Gastrocnemius medialis (tissue), 4 donors: ENCODE measurements around the gene CHCHD6. TPM values are rescaled to one million over a fixed set of nuclear protein-coding genes. Genes with fewer than 3 reads are reported as not detected.

Source experiments
- ATAC-seq, 2 donors: fragments of 150-250 bp; one replicate each; pipeline ENCODE4 v1.9.1; 2016
- DNase-seq, 2 donors: peaks; one replicate each; pipeline ENCODE4 v3.0.0-alpha.2; 2019
- H3K27ac ChIP-seq, 4 donors: fragments of 200-600 bp; sonication (generic); 1 replicate in 1 of 4; 2 replicates in 3 of 4; pipeline ENCODE4 v1.5.1; 2016 to 2018; ENCODE audit warnings: mild to moderate bottlenecking in 2 of 4, moderate library complexity in 1 of 4
- H3K27me3 ChIP-seq, 3 donors: fragments of 200-600 bp; sonication (generic) in 2 of 3; 1 replicate in 1 of 3; 2 replicates in 2 of 3; pipeline versions ENCODE4 v1.5.1 to v1.6.0; 2016 to 2019; ENCODE audit warnings: mild to moderate bottlenecking in 1 of 3, moderate library complexity in 1 of 3
- H3K36me3 ChIP-seq, 2 donors: fragments of 200-600 bp; sonication (generic) in 1 of 2; one replicate each; pipeline ENCODE4 v1.5.1; 2017 to 2018
- H3K4me1 ChIP-seq, 2 donors: fragments of 200-600 bp; sonication (generic) in 1 of 2; one replicate each; pipeline ENCODE4 v1.5.1; 2016 to 2017; ENCODE audit warnings: mild to moderate bottlenecking in 2 of 2
- H3K4me3 ChIP-seq, 4 donors: fragments of 200-600 bp; sonication (generic) in 3 of 4; 1 replicate in 1 of 4; 2 replicates in 3 of 4; pipeline ENCODE4 v1.5.1; 2016 to 2019; ENCODE audit warnings: mild to moderate bottlenecking in 2 of 4
- H3K9me3 ChIP-seq, 3 donors: fragments of 200-600 bp; sonication (generic) in 2 of 3; 1 replicate in 1 of 3; 2 replicates in 2 of 3; pipeline ENCODE4 v1.5.1; 2016 to 2019
- POLR2A ChIP-seq, 2 donors: fragments of 450-650 bp; IDR thresholded peaks; one replicate each; pipeline ENCODE4 v1.6.1; 2017; ENCODE audit warnings: antibody characterized with exemption in 2 of 2, mild to moderate bottlenecking in 2 of 2, moderate library complexity in 2 of 2
- in situ Hi-C, 4 donors: fragments of 200-750 bp; cut with MboI; loops; one replicate each; pipeline versions ENCODE4 v1.15.0 to v1.8.0; 2017; ENCODE audit warnings: low sequenced_read_pairs in 4 of 4
- intact Hi-C: fragments of 100-400 bp; cut with DNase I; formaldehyde crosslinking; loops from one replicate; pipeline ENCODE4 v1.15.1; 2023; ENCODE audit warnings: low total_unique reads
- total RNA-seq, 4 donors: library from RNA; depleted of rRNA; stranded (reverse); fragments of >200 nt; gene quantifications; one replicate each; pipeline versions ENCODE4 v1.1.0 to v1.2.3, GENCODE V29; 2016
- TF ChIP-seq, protein P1 (sequence below), 5 experiments: fragments of 450-650 bp in 3 of 5; fragments of 200-600 bp in 2 of 5; sonication (generic) in 2 of 5; IDR thresholded peaks in 4 of 5; conservative IDR thresholded peaks in 1 of 5; 1 replicate in 4 of 5; 2 replicates in 1 of 5; pipeline ENCODE4 v1.5.1; 2016 to 2019; ENCODE audit warnings: antibody characterized with exemption in 5 of 5, mild to moderate bottlenecking in 3 of 5, moderate library complexity in 3 of 5

Gene CHCHD6
- total RNA-seq, 4 donors from 2014 or later = 2.7 to 4.2 (median 3.4) TPM

GRCh38 chr3:126752303-126753190, 48.5 kb downstream of the CHCHD6 start:
- ATAC-seq = peak; percentile 75 to 82
- Histone ChIP-seq H3K36me3 (no peaks in the 10 kb centered on the region), H3K27ac (no peak overlapping the region), H3K9me3 (no peaks in the 10 kb centered on the region), H3K4me1 (no peaks in the 10 kb centered on the region), H3K27me3 (no peaks in the 10 kb centered on the region), H3K4me3 (no peak overlapping the region)
- intact Hi-C loops = loop anchor here (1.0 kb wide), 3 partner anchors 230 to 792 kb away; no protein-coding TSS in a partner anchor
- in situ Hi-C loops = loop anchor here (5.0 to 25.0 kb wide), 6 partner anchors 210 to 710 kb away; partner anchors contain the start of gene PRR23E (in 1 of the 4)
- TF ChIP-seq, protein P1, sequence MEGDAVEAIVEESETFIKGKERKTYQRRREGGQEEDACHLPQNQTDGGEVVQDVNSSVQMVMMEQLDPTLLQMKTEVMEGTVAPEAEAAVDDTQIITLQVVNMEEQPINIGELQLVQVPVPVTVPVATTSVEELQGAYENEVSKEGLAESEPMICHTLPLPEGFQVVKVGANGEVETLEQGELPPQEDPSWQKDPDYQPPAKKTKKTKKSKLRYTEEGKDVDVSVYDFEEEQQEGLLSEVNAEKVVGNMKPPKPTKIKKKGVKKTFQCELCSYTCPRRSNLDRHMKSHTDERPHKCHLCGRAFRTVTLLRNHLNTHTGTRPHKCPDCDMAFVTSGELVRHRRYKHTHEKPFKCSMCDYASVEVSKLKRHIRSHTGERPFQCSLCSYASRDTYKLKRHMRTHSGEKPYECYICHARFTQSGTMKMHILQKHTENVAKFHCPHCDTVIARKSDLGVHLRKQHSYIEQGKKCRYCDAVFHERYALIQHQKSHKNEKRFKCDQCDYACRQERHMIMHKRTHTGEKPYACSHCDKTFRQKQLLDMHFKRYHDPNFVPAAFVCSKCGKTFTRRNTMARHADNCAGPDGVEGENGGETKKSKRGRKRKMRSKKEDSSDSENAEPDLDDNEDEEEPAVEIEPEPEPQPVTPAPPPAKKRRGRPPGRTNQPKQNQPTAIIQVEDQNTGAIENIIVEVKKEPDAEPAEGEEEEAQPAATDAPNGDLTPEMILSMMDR (IDR thresholded peaks at IDR 0.05 in 4 of 5, conservative IDR thresholded peaks at IDR 0.05 in 1 of 5) = peak; percentile 77 to 89 (median 84)
- no peak for TF ChIP-seq POLR2A (IDR thresholded peaks at IDR 0.05)
- DNase-seq = peak; percentile 46 to 66

DNA sequence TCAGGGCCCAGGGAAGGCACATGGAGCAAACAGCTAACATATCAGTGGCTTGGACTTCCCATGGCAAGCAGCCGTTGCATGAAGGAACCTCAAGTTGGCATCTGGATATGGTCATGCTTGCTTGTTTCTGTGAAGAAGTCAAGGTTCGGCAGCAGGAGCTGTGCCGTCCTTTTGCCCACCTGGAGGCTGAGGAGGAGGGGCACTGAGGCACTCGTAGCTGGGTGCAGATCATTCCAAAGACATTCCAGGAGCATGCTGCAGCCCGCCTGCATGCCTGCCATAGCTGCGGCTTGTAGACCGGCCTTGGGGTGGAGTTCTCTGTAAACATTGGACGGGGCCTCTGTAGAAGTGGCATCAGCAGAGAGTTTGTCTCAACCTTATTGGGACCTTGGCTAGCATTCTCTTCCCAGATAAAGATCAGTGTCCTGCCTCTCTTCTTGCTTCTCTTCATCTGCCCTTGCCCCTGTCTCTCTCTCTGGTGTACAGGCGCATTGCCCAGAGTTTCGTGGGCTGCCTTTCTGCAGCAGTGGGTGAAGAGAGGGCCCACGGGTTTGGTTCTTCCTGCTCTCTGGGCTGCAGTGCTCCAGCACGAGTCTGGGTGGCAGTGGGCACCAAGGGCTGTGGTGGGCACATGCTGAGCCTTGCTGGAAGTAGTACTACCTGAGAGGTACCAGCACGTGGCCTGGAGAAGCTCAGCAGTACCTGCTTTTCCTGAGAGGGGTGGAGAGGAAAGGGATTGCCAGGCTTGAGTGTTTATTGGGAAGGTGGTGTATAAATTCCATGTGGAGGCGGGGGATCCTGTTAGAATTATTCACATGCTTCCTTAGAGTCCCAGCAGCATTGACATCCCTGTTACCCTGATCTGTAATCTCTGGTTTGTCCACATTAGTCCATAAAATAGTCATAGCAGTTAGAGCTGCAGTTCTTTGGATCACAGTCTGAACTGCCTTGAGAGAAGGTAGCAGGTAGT, 49.4 kb downstream of the CHCHD6 start:
- no peaks in the 10 kb centered on the region for H3K4me1 ChIP-seq
- no peaks in the 10 kb centered on the region for H3K27me3 ChIP-seq
- ATAC-seq (no peak), DNase-seq (no peak)
- intact Hi-C loops (no loop called here), in situ Hi-C loops (loop anchor here (5.0 to 25.0 kb wide), 6 partner anchors 209 to 709 kb away; partner anchors contain the start of gene PRR23E (in 1 of the 4))
- H3K36me3 ChIP-seq = no peaks in the 10 kb centered on the region
- no peaks in the 10 kb centered on the region for H3K9me3 ChIP-seq
- TF ChIP-seq, protein P1 (IDR thresholded peaks at IDR 0.05 in 4 of 5, conservative IDR thresholded peaks at IDR 0.05 in 1 of 5) = no peak
- no peak overlapping the region for H3K4me3 ChIP-seq
- H3K27ac ChIP-seq = no peak overlapping the region

DNA sequence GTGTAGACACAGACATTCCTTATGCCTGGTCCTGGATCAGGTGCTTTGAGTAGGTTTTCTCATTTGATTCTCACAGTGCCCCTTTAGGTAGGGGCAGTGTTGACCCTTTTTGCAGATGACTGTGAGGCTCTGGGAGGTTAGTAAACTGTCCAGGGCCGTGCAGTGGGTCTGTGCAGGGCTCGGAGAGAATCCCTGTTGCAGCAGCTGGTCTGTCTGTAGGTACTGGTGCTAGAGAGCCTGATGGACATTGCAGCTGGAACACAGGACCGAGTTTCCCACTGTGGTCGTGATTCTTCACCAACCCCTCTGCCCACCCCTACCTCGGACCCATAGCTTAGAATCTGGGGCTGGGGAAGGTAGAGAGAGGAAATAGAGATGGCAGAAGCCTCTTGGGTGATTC, 51.8 kb downstream of the CHCHD6 start:
- Histone ChIP-seq H3K4me1 (no peaks in the 10 kb centered on the region), H3K9me3 (no peaks in the 10 kb centered on the region), H3K27me3 (no peaks in the 10 kb centered on the region), H3K36me3 (no peaks in the 10 kb centered on the region), H3K27ac (no peak overlapping the region), H3K4me3 (no peak overlapping the region)
- intact Hi-C loops = no loop called here
- ATAC-seq = no peak
- in situ Hi-C loops = loop anchor here (10.0 to 25.0 kb wide), 5 partner anchors 206 to 706 kb away; partner anchors contain the start of gene PRR23E (in 1 of the 4)
- TF ChIP-seq POLR2A (IDR thresholded peaks at IDR 0.05) = no peak
- TF ChIP-seq, protein P1 (IDR thresholded peaks at IDR 0.05 in 4 of 5, conservative IDR thresholded peaks at IDR 0.05 in 1 of 5) = no peak
- DNase-seq = no peak

- Histone ChIP-seq H3K36me3 (no peaks in the 10 kb centered on the region), H3K27me3 (no peaks in the 10 kb centered on the region), H3K4me3 (no peak overlapping the region), H3K9me3 (no peaks in the 10 kb centered on the region), H3K4me1 (no peaks in the 10 kb centered on the region), H3K27ac (no peak overlapping the region)
- intact Hi-C loops = no loop called here
- DNase-seq (no peak), ATAC-seq (no peak)
- in situ Hi-C loops = loop anchor here (10.0 to 25.0 kb wide), 5 partner anchors 204 to 704 kb away; partner anchors contain the start of gene PRR23E (in 1 of the 4)
- no peak for TF ChIP-seq POLR2A (IDR thresholded peaks at IDR 0.05)
- TF ChIP-seq, protein P1 (IDR thresholded peaks at IDR 0.05 in 4 of 5, conservative IDR thresholded peaks at IDR 0.05 in 1 of 5) = no peak
Measured at GRCh38 chr3:126758026-126758425, 54.0 kb downstream of the CHCHD6 start.
